IMR-90 (cell line): Measurements from ENCODE around the gene ATP5ME.

ENCODE experiments used
- CTCF ChIP-seq: conservative IDR thresholded peaks from 2 replicates; pipeline ENCODE4 v1.5.1; 2012; ENCODE audit warnings: mild to moderate bottlenecking, low read depth, low read length, improper control_type of control experiment
- RFX5 ChIP-seq: IDR thresholded peaks from 2 replicates; pipeline ENCODE4 v1.8.0; 2012; ENCODE audit warnings: low read depth, mild to moderate bottlenecking, low read length, moderate library complexity

- TF ChIP-seq CTCF (no peak), RFX5 (no peak)
Observed at GRCh38 chr4:657834-658667, 16.0 kb downstream of the ATP5ME start.
